Stimulated activated naive CD8-positive, alpha-beta T cell treated with anti-CD3 and anti-CD28 coated beads, Interleukin-15, Interleukin-2, amounts not matched to agents 100 ng/mL and 50 ng/mL, for 24 hours (primary cell): ENCODE data around the gene ARRB1.

ENCODE experiments used
- H3K27ac Mint-ChIP-seq: one replicate; pipeline ENCODE4 v1.8.0; 2021; ENCODE audit warnings: mild to moderate bottlenecking, mixed read lengths
- H3K27me3 Mint-ChIP-seq: one replicate; pipeline ENCODE4 v1.8.0; 2021; ENCODE audit warnings: mixed read lengths
- H3K36me3 Mint-ChIP-seq: one replicate; pipeline ENCODE4 v1.8.0; 2021; ENCODE audit warnings: low read depth, mixed read lengths
- H3K4me1 Mint-ChIP-seq: one replicate; pipeline ENCODE4 v1.8.0; 2021; ENCODE audit warnings: low read depth, mixed read lengths
- H3K4me3 Mint-ChIP-seq: one replicate; pipeline ENCODE4 v1.8.0; 2021; ENCODE audit warnings: mild to moderate bottlenecking, mixed read lengths
- H3K9me3 Mint-ChIP-seq: one replicate; pipeline ENCODE4 v1.8.0; 2021; ENCODE audit warnings: mixed read lengths

ARRB1 gene

DNA sequence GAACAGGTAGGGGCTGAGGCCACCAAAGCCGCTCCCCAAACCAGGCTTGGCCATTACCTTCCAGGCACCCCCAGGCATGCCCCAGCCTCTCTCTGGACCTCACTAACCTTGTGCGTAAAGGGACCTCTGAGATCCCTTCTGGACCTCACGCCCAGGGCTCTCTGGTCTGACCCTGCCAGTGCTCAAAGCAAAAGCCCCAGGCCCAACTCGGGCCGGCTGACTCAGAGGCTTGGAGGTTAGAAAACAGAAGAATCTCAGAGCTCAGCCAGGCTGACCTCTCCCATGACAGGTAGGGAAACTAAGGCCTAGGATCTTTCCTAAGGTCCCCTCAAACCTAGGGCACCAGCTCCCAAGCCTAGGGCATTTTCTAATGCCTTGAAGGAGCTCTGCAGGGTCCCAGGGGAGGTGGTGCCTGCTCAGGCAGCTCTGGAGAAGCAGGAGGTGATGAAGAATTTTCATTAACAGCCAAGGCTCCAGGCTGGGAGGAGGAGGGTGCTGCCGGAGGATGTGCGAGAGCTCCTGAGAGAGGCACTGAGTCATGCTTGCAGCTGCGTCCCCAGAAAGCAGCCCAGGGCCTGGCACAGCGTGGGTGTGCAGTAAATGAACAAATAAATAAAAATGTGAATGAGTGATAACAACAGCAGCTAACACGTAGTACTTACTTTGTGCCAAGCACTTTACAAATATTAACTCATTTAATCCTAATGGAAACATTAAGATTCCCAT lies 25.6 kb downstream of the ARRB1 start:
- Mint-ChIP-seq H3K27me3 (no peaks in the 10 kb centered on the region), H3K4me1 (peaks cover 69% of the 10 kb centered on the region), H3K27ac (peak overlapping the region; percentile 71), H3K36me3 (no peaks in the 10 kb centered on the region), H3K9me3 (no peaks in the 10 kb centered on the region), H3K4me3 (peak overlapping the region; percentile 59)

DNA sequence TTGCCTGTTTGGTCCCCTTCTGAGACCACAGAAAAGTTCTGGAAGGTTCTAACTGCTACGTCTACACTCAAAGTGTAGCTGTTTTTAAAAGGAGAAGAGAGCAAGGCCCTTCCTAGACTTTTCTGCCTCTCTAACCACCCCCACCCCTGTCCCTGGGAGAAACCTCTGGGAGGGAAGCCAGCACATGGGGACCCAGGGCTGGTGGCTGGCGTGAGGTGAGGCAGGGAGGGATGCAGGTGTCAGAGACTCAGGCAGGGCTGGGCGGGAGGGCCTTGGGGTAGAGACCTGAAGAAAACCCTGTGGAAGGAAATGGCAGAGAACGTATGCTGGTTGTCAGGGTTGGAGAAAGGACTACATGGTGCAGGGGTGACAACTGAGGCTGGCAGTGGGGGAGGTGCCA lies 26.7 kb downstream of the ARRB1 start:
- no peak overlapping the region for H3K4me3 Mint-ChIP-seq
- H3K27me3 Mint-ChIP-seq: no peaks in the 10 kb centered on the region
- H3K27ac Mint-ChIP-seq: no peak overlapping the region

DNA sequence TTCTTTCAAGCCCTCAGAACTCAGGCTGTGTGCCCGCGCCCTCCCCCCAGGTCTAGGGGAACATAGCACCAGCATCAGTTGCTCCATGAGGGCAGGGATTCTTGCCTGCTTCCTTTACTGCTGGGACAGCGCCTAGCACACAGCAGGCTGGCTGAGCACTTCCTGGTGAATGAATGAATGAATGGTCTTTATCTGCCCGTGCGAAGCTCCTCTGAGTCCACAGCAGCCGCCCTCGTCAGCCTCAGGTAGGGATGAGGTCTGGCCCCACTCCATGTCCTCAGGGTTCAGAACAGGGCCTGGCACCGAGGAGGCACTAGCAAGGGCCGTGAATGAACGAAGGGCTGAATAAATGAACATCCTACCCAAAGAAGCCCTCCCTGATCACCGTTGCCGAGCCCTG lies 27.3 kb downstream of the ARRB1 start:
- no peaks in the 10 kb centered on the region for H3K27me3 Mint-ChIP-seq
- H3K4me1 Mint-ChIP-seq: peaks cover 59% of the 10 kb centered on the region
- no peaks in the 10 kb centered on the region for H3K9me3 Mint-ChIP-seq
- no peak overlapping the region for H3K27ac Mint-ChIP-seq
- H3K4me3 Mint-ChIP-seq: no peak overlapping the region
- no peaks in the 10 kb centered on the region for H3K36me3 Mint-ChIP-seq

More for the DNA sequence above, 26.7 kb downstream of the ARRB1 start:
- Mint-ChIP-seq H3K4me1 (peaks cover 65% of the 10 kb centered on the region), H3K9me3 (no peaks in the 10 kb centered on the region), H3K36me3 (no peaks in the 10 kb centered on the region)

DNA sequence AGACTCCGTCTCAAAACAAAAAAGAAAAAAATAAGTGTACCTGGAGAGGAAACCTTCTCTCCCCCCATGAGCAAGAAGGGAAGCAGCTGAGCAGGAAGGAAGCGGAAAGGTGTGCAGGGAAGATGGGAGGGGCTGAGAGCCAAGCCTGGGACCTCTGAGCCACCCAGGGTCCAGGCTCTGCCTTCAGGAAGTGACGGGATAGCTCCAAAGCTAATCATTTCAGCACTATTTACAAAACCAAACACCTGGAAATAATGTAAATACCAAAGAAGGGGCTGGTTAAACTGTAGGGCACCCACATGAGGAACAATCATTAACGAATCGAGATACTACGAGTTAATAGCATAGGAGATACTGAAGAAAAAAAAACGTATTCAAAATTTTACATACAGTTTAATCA lies 27.9 kb downstream of the ARRB1 start:
- Mint-ChIP-seq H3K4me1 (peaks cover 53% of the 10 kb centered on the region), H3K27ac (peak overlapping the region; percentile 36), H3K36me3 (no peaks in the 10 kb centered on the region)

DNA sequence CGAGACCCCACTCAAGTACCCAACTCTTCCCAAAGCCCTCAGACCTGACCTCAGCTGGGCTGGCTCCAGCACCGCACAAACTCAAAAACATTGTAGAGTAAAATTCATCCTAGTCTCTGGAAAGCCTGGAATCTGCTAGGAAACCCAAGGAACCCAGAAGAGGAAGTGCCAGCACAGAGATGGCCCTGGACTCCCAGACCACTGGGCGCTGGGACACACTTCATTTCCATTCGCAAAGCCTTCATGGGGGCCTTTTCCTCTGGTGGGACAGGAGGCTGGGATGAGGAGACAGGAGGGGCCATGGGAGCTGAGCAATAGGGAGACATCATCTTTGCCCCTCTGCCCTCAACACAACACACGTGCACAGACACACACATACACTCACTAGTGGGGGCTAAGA lies 30.8 kb downstream of the ARRB1 start:
- H3K4me1 Mint-ChIP-seq: peaks cover 33% of the 10 kb centered on the region

More for the DNA sequence above, 27.9 kb downstream of the ARRB1 start:
- Mint-ChIP-seq H3K9me3 (no peaks in the 10 kb centered on the region), H3K4me3 (no peak overlapping the region), H3K27me3 (no peaks in the 10 kb centered on the region)

DNA sequence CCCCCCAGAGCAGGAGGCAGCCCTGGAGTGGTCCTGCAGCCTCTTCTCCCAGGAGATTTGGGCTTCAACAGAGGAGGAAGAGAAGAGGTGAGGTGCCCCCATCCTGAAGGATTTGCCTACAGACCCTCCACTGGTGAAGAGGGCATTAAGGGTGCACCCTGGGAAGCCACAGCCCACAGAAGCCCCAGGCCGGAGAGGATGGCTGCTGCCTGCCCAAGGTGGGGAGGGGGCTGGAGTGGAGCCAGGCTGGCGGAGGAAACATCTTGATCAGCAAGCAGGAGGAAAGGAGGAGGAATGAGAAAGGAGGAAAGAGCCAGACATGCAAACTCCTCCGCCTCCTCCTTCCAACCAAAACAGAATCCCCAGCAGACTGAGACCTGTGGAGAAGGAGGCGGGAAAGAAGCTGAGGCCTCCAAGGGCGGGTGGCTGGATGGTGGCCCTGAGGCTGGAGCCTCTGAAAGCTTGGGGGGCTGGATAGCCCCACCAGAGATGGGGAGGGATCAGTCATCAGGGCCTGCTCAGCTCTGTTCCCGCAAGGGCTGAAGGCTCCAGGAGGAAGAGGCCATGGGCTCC lies 31.3 kb downstream of the ARRB1 start:
- Mint-ChIP-seq H3K36me3 (no peaks in the 10 kb centered on the region), H3K4me3 (no peak overlapping the region), H3K4me1 (peaks cover 34% of the 10 kb centered on the region), H3K27me3 (no peaks in the 10 kb centered on the region), H3K27ac (no peak overlapping the region), H3K9me3 (no peaks in the 10 kb centered on the region)

More for the DNA sequence above, 30.8 kb downstream of the ARRB1 start:
- Mint-ChIP-seq H3K36me3 (no peaks in the 10 kb centered on the region), H3K27me3 (no peaks in the 10 kb centered on the region), H3K27ac (no peak overlapping the region), H3K9me3 (no peaks in the 10 kb centered on the region), H3K4me3 (no peak overlapping the region)

DNA sequence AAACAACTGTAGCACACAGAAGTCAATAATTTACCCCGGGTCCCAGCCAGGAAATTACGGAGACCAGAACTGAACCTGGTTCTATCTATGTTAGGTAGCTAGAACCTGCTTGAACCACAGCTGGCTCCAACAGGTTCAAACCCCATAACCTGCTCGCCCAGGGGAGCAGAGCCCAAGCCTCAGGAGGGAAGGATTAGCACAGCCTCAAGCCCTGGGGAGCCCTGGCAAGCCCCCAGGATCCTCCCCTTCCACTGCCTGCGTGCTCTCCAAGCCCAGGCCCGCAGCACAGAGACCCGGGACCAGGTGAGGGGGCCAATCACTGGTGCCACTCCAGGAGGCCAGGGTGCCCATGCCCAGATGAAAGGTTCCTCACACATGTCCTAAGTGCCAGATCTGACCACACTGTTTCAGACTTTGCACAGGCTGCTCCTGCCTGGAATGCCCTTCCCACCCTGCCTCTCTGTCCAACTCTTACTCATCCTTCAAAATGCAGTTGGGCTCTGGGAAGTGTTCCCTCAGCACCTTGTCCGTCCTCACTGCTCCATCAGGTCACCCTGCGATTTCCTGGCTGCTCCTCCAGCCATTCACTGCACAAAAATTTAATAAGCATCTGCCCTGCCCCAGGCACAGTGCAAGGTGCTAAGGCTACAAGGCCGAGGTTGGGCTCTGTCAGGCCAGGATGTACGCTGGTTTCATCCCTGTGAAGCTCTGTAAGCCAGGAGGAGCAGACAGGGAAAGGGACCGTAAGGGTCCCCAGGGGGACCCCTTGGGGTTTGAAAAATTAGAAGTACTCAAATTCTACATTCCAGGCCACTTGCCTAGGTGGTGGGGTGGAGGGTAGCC lies 32.2 kb downstream of the ARRB1 start:
- Mint-ChIP-seq H3K36me3 (no peaks in the 10 kb centered on the region), H3K4me1 (peaks cover 26% of the 10 kb centered on the region), H3K4me3 (no peak overlapping the region), H3K27ac (no peak overlapping the region), H3K27me3 (no peaks in the 10 kb centered on the region), H3K9me3 (no peaks in the 10 kb centered on the region)

DNA sequence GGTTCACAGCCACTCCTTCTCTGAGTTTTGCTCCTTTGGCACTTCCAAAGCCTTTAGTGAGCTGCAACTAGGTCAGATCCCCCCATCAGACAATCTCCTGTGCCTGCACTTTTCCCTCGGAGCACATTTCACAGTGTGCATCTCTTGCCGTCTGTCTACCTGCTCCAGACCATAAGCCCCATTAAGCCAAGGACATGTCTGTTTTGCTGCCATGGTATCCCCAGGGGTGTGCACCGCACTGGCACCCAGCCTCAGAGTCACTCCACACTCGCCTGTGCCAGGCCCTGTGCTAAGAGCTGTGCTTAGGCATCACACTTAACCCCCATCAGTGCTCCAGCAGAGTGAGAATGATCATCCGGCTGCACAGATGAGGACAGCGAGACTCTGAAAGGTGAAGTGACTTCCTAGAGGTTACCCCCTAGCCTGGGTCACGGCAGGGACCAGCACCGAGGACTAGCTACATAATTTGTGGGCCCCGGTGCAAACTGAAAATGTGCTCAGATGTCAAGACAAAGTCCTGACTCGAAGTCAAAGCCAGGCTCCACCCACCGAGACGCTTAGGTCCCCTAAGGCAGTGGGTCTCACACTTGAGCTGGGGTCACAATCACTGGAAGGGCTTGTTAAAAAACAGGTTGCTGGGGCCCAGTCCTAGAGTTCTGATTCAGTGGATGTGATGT lies 33.9 kb downstream of the ARRB1 start:
- no peak overlapping the region for H3K27ac Mint-ChIP-seq
- H3K4me3 Mint-ChIP-seq: no peak overlapping the region
- H3K36me3 Mint-ChIP-seq: no peaks in the 10 kb centered on the region
- no peaks in the 10 kb centered on the region for H3K9me3 Mint-ChIP-seq
- peaks cover 9% of the 10 kb centered on the region for H3K4me1 Mint-ChIP-seq
- H3K27me3 Mint-ChIP-seq: no peaks in the 10 kb centered on the region

DNA sequence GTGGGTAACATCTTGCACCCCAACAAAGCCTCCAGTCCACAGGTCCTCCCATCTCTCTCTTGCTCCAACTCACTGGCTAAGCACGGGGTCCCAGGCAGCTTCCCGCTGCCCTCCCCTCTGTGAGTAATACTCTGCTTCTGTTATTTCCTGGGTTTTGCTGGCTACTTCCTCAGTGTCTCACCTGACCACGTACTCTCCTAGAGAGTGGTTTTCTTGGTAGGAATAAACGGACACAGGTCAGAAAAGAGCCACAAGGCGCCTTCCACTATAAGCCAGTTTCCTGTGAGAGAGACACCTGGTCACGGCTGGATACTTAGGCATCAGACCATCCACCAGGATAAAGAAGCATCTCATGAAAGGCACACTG lies 36.0 kb downstream of the ARRB1 start:
- H3K27ac Mint-ChIP-seq: no peak overlapping the region

DNA sequence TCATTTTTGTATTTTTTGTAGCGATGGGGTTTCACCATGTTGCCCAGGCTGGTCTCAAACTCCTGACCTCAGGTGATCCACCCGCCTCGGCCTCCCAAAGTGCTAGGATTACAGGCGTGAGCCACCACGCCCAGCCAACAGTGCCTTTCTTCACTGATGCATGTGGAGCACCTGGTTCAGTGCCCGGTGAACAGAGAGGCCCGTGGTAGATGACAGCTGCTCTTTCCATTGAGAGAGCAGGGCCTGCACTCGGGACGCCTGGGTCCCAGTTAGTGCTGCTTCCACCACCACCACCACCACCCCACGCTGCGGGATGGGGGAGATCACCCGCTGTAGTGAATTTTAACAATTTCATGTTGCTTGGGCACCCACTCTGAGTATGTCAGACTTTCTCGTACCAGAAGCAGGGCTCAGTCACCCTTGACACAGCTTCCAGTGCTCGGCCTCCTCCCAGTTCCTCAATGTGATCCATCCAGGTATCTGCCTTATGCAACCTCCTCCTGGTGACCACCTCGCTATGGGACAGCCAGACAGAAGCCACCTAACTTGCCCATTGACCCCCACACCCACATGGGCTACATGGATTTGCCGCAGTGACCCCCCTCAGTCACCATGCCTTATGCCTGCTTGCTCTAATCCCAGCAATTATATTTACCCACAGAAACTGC lies 36.6 kb downstream of the ARRB1 start:
- H3K27me3 Mint-ChIP-seq: no peaks in the 10 kb centered on the region
- peaks cover 6% of the 10 kb centered on the region for H3K4me1 Mint-ChIP-seq
- no peaks in the 10 kb centered on the region for H3K9me3 Mint-ChIP-seq
- H3K4me3 Mint-ChIP-seq: no peak overlapping the region
- H3K27ac Mint-ChIP-seq: no peak overlapping the region
- no peaks in the 10 kb centered on the region for H3K36me3 Mint-ChIP-seq

More for the DNA sequence above, 36.0 kb downstream of the ARRB1 start:
- H3K9me3 Mint-ChIP-seq: no peaks in the 10 kb centered on the region
- H3K27me3 Mint-ChIP-seq: no peaks in the 10 kb centered on the region
- H3K36me3 Mint-ChIP-seq: no peaks in the 10 kb centered on the region
- no peak overlapping the region for H3K4me3 Mint-ChIP-seq
- H3K4me1 Mint-ChIP-seq: peaks cover 6% of the 10 kb centered on the region

DNA sequence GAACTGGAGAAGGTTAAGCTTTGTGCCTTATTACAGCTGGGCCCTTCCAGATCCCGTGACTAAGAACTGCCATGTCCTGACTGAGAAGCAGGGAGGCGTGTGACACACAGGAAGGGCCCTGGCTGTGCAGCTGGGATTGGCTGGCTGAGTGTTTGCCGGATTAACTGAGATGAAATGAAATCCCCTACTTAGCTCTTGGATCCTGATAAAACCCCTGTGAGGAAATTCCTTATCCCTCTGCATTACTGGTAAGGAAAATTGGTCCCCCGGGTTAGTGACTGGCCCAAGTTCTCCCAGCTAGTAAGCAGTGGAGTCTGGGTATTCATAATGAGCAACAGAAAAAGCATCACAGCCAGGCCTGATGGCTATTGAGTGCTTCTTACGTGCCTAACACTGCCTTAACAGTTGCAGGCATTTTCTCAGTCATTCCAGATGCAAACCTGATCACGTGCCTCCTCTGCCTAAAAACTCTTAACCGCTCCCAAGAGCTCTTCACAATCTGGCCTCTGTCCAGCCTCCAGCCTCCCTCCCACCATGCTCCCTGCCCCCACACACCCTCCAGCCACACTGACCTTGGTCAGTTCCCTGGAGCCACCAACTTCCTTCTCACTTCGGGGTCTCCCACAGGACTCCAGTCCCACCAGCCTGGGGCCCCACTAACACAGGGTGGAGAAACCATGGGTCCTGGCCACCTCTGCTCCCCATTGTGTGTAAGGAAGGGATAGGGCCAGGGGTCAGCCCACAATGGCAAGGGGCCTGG lies 37.8 kb downstream of the ARRB1 start:
- peaks cover 6% of the 10 kb centered on the region for H3K4me1 Mint-ChIP-seq
- no peaks in the 10 kb centered on the region for H3K36me3 Mint-ChIP-seq
- no peak overlapping the region for H3K27ac Mint-ChIP-seq
- no peaks in the 10 kb centered on the region for H3K9me3 Mint-ChIP-seq
- H3K4me3 Mint-ChIP-seq: no peak overlapping the region
- H3K27me3 Mint-ChIP-seq: no peaks in the 10 kb centered on the region

DNA sequence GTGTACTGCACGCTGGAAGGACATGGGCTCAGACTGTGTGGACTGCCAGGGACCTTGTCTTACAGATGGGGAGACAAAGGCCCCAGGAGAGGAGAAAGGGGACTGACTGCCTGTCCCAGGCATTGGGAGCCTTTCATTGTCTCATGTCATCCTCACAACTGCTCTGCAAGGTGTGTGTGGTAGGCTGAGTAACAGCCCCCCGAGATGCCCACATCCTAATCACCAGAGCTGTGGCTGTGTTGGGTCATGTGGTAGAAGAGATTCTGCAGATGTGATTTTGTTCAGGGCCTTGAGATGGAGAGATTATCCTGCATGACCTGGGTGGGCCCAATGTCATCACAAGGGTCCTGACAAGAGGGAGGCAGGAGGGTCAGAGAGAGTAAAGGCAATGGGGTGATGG lies 39.1 kb downstream of the ARRB1 start:
- H3K36me3 Mint-ChIP-seq: no peaks in the 10 kb centered on the region
- no peak overlapping the region for H3K27ac Mint-ChIP-seq
- H3K4me3 Mint-ChIP-seq: no peak overlapping the region
- peaks cover 6% of the 10 kb centered on the region for H3K4me1 Mint-ChIP-seq
- H3K27me3 Mint-ChIP-seq: no peaks in the 10 kb centered on the region
- no peaks in the 10 kb centered on the region for H3K9me3 Mint-ChIP-seq

DNA sequence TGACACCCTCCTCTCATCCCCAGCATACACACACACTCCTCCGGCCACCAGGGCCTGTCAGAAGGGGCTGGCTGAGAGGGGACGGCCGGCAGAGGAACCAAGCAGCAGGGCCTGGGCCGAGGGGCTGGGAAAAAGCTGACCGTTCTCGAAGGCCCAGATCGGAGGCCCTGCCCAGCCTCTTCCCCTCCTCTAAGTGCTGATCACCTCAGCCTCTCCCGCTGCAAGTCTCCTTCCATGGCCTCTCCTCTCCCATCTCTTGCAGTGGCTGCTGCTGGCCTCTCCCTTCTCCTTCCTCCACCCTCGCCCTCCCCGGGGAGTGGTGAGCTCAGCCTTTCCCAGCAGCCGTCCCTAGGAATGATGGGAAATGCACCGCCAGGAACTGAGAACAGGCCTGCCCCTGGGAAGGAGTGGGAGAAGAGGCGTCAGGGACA lies 39.6 kb downstream of the ARRB1 start:
- H3K27me3 Mint-ChIP-seq: no peaks in the 10 kb centered on the region
- no peaks in the 10 kb centered on the region for H3K36me3 Mint-ChIP-seq
- no peaks in the 10 kb centered on the region for H3K9me3 Mint-ChIP-seq
- H3K4me3 Mint-ChIP-seq: no peak overlapping the region
- H3K27ac Mint-ChIP-seq: no peak overlapping the region
- H3K4me1 Mint-ChIP-seq: peaks cover 6% of the 10 kb centered on the region

DNA sequence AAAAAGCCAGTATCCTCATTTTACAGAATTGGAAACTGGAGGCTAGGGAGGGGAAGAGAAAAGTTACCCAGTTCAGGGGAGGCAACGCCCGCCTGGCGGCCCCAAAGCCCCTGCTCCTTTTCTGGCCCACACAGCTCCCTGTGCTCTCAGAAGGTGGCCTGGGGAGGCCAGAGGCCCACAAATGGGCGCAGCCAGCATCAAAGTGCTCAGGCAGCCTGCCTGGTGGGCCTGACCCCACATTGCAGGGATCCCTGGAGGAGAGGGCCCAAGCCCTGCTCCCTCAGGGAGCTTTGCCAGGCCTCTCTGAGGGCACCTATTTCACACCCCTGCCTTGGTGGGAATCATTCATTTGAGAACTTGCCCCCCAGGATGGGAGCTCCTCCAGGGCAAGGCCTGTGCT lies 42.5 kb downstream of the ARRB1 start:
- H3K27me3 Mint-ChIP-seq: no peaks in the 10 kb centered on the region
- H3K27ac Mint-ChIP-seq: no peak overlapping the region
- no peaks in the 10 kb centered on the region for H3K9me3 Mint-ChIP-seq
- peaks cover 3% of the 10 kb centered on the region for H3K4me1 Mint-ChIP-seq
- no peak overlapping the region for H3K4me3 Mint-ChIP-seq
- H3K36me3 Mint-ChIP-seq: no peaks in the 10 kb centered on the region
